HCT116 (cell line): ENCODE measurements around the gene ATAD3A. TPM values are rescaled to one million over a fixed set of nuclear protein-coding genes. Genes with fewer than 3 reads are reported as not detected.
A peak's percentile ranks its signal among the peaks of the same experiment; 100 is the strongest.

Experiments used
- ATAC-seq: fragments of 200-7000 bp; cut with Tn5 transposase; 2 replicates; pipeline ENCODE4 v1.9.1; 2020; ENCODE audit warnings: mild to moderate bottlenecking, moderate library complexity
- BruUV-seq: library from RNA; stranded (reverse); fragments of 400-500 nt; replicated peaks from 2 replicates; lab custom pipeline; 2021; lab: Mats Ljungman, UMichigan
- CTCF ChIA-PET: fragments of 300-600 bp; sonication (Branson Sonifier 250); formaldehyde crosslinking; loops from one replicate; lab custom pipeline; 2021; ENCODE audit warnings: antibody characterized with exemption; lab: Charles Lee
- POLR2A ChIA-PET: fragments of 300-600, 350-600 bp; sonication (Branson Sonifier 250); formaldehyde crosslinking; loops from one replicate; lab custom pipeline; 2021; ENCODE audit warnings: antibody characterized with exemption; lab: Charles Lee
- RAD21 ChIA-PET, 2 experiments: fragments of 300-600 bp; sonication (Branson Sonifier 250); formaldehyde crosslinking; loops; one replicate each; lab custom pipeline; 2023; ENCODE audit warnings: low total read pairs in 2 of 2; ENCODE audit not compliant: uncharacterized antibody in 2 of 2, unreplicated experiment in 2 of 2, low non-redundant PET in 1 of 2; lab: Charles Lee
- DNase-seq: peaks from one replicate; pipeline ENCODE4 v3.0.0-alpha.2; 2010; ENCODE audit warnings: low read depth, low spot score
- H2AFZ ChIP-seq: fragments of 200-600 bp; shearing (Covaris generic), sonication (generic); 2 replicates; pipeline ENCODE4 v1.6.1; 2017; ENCODE audit warnings: low read depth, mixed run types, mixed read lengths, antibody characterized with exemption, low read length; ENCODE audit not compliant: poor library complexity, severe bottlenecking
- H3K27ac ChIP-seq: 2 replicates; pipeline ENCODE4 v1.5.1; 2012; ENCODE audit warnings: low read depth, low read length
- H3K27me3 ChIP-seq: fragments of 200-600 bp; sonication (generic); 2 replicates; pipeline ENCODE4 v1.6.1; 2016; ENCODE audit warnings: mixed run types, low read length, mixed read lengths; ENCODE audit not compliant: insufficient read depth
- H3K36me3 ChIP-seq, 2 experiments: fragments of 200-500 bp in 1 of 2; fragments of 200-600 bp in 1 of 2; sonication (Bioruptor generic) in 1 of 2; sonication (generic) in 1 of 2; 2 replicates each; pipeline versions ENCODE4 v1.5.1 to v1.6.1; 2014 to 2016; ENCODE audit warnings: low read length in 2 of 2, inconsistent platforms in 1 of 2, mixed read lengths in 1 of 2, mixed run types in 1 of 2; ENCODE audit not compliant: insufficient read depth in 2 of 2, control insufficient read depth in 1 of 2
- H3K4me1 ChIP-seq, 2 experiments: fragments of 200-600 bp in 1 of 2; sonication (generic) in 1 of 2; 2 replicates each; pipeline versions ENCODE4 v1.5.1 to v1.6.1; 2012 to 2017; ENCODE audit warnings: low read length in 2 of 2, inconsistent platforms in 1 of 2, mild to moderate bottlenecking in 1 of 2, mixed read lengths in 1 of 2, mixed run types in 1 of 2, moderate library complexity in 1 of 2; ENCODE audit not compliant: insufficient read depth in 2 of 2, control insufficient read depth in 1 of 2
- H3K4me2 ChIP-seq: fragments of 200-600 bp; sonication (generic); 2 replicates; pipeline ENCODE4 v1.6.1; 2017; ENCODE audit warnings: mixed run types, low read length, mixed read lengths
- H3K4me3 ChIP-seq, 2 experiments: fragments of 200-600 bp in 1 of 2; sonication (generic) in 1 of 2; replicated peaks in 1 of 2; 2 replicates each; pipeline ENCODE4 v1.5.1; 2011 to 2016; ENCODE audit warnings: low read length in 2 of 2, control low read depth in 1 of 2, low read depth in 1 of 2, mild to moderate bottlenecking in 1 of 2, mixed read lengths in 1 of 2, mixed run types in 1 of 2
- H3K79me2 ChIP-seq: fragments of 200-600 bp; sonication (generic); 2 replicates; pipeline ENCODE4 v1.6.1; 2017; ENCODE audit warnings: mild to moderate bottlenecking, mixed run types, low read length, moderate library complexity, mixed read lengths; ENCODE audit not compliant: insufficient read depth
- H3K9ac ChIP-seq: fragments of 200-600 bp; sonication (generic); 2 replicates; pipeline ENCODE4 v1.6.1; 2016; ENCODE audit warnings: low read length, mixed read lengths
- H3K9me2 ChIP-seq: fragments of 200-600 bp; sonication (generic), shearing (Covaris generic); 2 replicates; pipeline ENCODE4 v1.6.1; 2017; ENCODE audit warnings: mixed run types, mild to moderate bottlenecking, moderate library complexity; ENCODE audit not compliant: insufficient read depth
- H3K9me3 ChIP-seq, 2 experiments: fragments of 200-500 bp in 1 of 2; fragments of 200-600 bp in 1 of 2; sonication (Bioruptor generic) in 1 of 2; sonication (generic) in 1 of 2; 2 replicates each; pipeline ENCODE4 v1.6.1; 2014 to 2017; ENCODE audit warnings: low read length in 2 of 2, mixed read lengths in 2 of 2, inconsistent platforms in 1 of 2, low read depth in 1 of 2, mild to moderate bottlenecking in 1 of 2, mixed run types in 1 of 2, moderate library complexity in 1 of 2; ENCODE audit not compliant: control insufficient read depth in 1 of 2, insufficient read depth in 1 of 2
- H4K20me1 ChIP-seq: fragments of 200-600 bp; sonication (generic), shearing (Covaris generic); 2 replicates; pipeline ENCODE4 v1.6.1; 2017; ENCODE audit warnings: mixed run types, mild to moderate bottlenecking, moderate library complexity; ENCODE audit not compliant: insufficient read depth
- CEBPB ChIP-seq: IDR thresholded peaks from 2 replicates; pipeline ENCODE4 v1.6.1; 2012; ENCODE audit warnings: low read depth
- CTCF ChIP-seq, 3 experiments: fragments of 200-600 bp in 1 of 3; sonication (generic) in 1 of 3; IDR thresholded peaks in 2 of 3; conservative IDR thresholded peaks in 1 of 3; 2 replicates each; pipeline ENCODE4 v1.5.1; 2012 to 2017; ENCODE audit warnings: low read depth in 2 of 3, low read length in 2 of 3, antibody characterized with exemption in 1 of 3, borderline replicate concordance in 1 of 3, control low read depth in 1 of 3, mild to moderate bottlenecking in 1 of 3, mixed read lengths in 1 of 3, mixed run types in 1 of 3, moderate library complexity in 1 of 3; ENCODE audit not compliant: insufficient read depth in 1 of 3
- EGR1 ChIP-seq: IDR thresholded peaks from 2 replicates; pipeline ENCODE4 v1.6.1; 2012; ENCODE audit warnings: low read depth
- ELF1 ChIP-seq: IDR thresholded peaks from 2 replicates; pipeline ENCODE4 v1.6.1; 2012; ENCODE audit warnings: low read depth, borderline replicate concordance
- EZH2phosphoT487 ChIP-seq: fragments of 200-600 bp; IDR thresholded peaks from 2 replicates; pipeline ENCODE4 v1.6.1; 2018; ENCODE audit warnings: antibody characterized with exemption, borderline replicate concordance
- JUND ChIP-seq: IDR thresholded peaks from 2 replicates; pipeline ENCODE4 v1.6.1; 2012
- POLR2A ChIP-seq: IDR thresholded peaks from 2 replicates; pipeline ENCODE4 v1.7.0; 2011; ENCODE audit warnings: borderline replicate concordance; ENCODE audit not compliant: insufficient read depth, insufficient read length; ENCODE audit errors: extremely low read depth
- POLR2AphosphoS5 ChIP-seq: IDR thresholded peaks from 2 replicates; pipeline ENCODE4 v1.6.1; 2011; ENCODE audit warnings: mild to moderate bottlenecking, low read depth, low read length, moderate library complexity
- RAD21 ChIP-seq: IDR thresholded peaks from 2 replicates; pipeline ENCODE4 v1.6.1; 2012; ENCODE audit warnings: low read depth, mild to moderate bottlenecking
- SP1 ChIP-seq: IDR thresholded peaks from 2 replicates; pipeline ENCODE4 v1.6.1; 2012; ENCODE audit warnings: low read depth
- SRF ChIP-seq: IDR thresholded peaks from 2 replicates; pipeline ENCODE4 v1.6.1; 2012; ENCODE audit warnings: low read depth
- ZBTB33 ChIP-seq: IDR thresholded peaks from 2 replicates; pipeline ENCODE4 v1.6.1; 2011; ENCODE audit warnings: mild to moderate bottlenecking, low read length, moderate library complexity; ENCODE audit not compliant: insufficient replicate concordance; ENCODE audit errors: extremely low read depth
- intact Hi-C: fragments of 100-400 bp; cut with micrococcal nuclease; formaldehyde crosslinking; loops from 2 replicates; pipeline ENCODE4 v1.10.0; 2022
- total RNA-seq: library from RNA; stranded (reverse); gene quantifications from one replicate; pipeline ENCODE4 v1.2.1, GENCODE V29; 2021; ENCODE audit not compliant: unreplicated experiment
- TF ChIP-seq, protein P1 (sequence below): IDR thresholded peaks from 2 replicates; pipeline ENCODE4 v1.6.1; 2012
- TF ChIP-seq, protein P2 (sequence below): IDR thresholded peaks from 2 replicates; pipeline ENCODE4 v1.6.1; 2012; ENCODE audit warnings: low read depth

Gene ATAD3A
- total RNA-seq, 1 experiment from 2014 or later, result 92.3 TPM

DNA sequence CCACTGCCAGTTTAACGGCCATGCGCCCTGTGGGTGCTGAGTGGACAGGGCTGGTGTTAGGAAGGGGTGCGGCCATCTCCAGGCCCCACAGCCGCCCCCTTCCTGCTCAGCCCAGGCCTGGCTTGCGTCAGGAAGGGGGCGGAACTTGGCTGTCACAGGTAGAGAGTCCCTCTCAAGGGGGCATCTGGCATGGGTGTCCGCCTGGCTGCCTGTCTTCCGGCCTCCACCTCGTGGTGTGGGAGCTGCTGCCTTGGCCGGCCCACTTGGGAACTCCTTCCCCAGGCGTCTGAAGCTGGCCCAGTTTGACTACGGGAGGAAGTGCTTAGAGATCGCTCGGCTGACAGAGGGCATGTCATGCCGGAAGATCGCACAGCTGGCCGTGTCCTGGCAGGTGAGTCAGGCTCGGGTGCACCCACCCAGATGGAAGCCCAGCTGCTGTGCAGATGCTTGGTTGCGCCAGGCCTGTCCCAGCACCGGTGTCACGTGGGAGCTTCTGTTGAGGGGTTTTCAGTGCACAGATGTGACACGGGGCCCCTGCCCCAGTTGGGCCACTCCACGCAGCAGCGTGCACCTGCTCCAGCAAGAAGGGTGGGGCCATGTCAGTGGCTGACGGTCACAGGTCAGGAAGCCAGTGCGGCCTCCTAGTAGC is 49.5 kb upstream of the ATAD3A start:
- ATAC-seq (peak; percentile 66), DNase-seq (no peak)
- Histone ChIP-seq H3K79me2 (no peaks in the 10 kb centered on the region), H3K36me3 (no peaks in the 10 kb centered on the region), H3K9me2 (no peaks in the 10 kb centered on the region), H3K4me3 (no peak overlapping the region), H2AFZ (no peak overlapping the region), H3K4me1 (peaks cover 2 to 10% of the 10 kb centered on the region in 2 experiments; a peak in 2 of 4 replicates), H3K27ac (no peak overlapping the region; the same call in 1 of the 2 replicates), H3K27me3 (no peaks in the 10 kb centered on the region), H3K9ac (no peak overlapping the region), H3K4me2 (no peak overlapping the region), H4K20me1 (no peaks in the 10 kb centered on the region), H3K9me3 (no peaks in the 10 kb centered on the region)
- POLR2A ChIA-PET, result no interaction called here
- no TSS peak for BruUV-seq
- TF ChIP-seq, protein P1, sequence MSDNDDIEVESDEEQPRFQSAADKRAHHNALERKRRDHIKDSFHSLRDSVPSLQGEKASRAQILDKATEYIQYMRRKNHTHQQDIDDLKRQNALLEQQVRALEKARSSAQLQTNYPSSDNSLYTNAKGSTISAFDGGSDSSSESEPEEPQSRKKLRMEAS, result no peak
- no peak for TF ChIP-seq ZBTB33
- no peak for TF ChIP-seq SP1
- TF ChIP-seq, protein P2, sequence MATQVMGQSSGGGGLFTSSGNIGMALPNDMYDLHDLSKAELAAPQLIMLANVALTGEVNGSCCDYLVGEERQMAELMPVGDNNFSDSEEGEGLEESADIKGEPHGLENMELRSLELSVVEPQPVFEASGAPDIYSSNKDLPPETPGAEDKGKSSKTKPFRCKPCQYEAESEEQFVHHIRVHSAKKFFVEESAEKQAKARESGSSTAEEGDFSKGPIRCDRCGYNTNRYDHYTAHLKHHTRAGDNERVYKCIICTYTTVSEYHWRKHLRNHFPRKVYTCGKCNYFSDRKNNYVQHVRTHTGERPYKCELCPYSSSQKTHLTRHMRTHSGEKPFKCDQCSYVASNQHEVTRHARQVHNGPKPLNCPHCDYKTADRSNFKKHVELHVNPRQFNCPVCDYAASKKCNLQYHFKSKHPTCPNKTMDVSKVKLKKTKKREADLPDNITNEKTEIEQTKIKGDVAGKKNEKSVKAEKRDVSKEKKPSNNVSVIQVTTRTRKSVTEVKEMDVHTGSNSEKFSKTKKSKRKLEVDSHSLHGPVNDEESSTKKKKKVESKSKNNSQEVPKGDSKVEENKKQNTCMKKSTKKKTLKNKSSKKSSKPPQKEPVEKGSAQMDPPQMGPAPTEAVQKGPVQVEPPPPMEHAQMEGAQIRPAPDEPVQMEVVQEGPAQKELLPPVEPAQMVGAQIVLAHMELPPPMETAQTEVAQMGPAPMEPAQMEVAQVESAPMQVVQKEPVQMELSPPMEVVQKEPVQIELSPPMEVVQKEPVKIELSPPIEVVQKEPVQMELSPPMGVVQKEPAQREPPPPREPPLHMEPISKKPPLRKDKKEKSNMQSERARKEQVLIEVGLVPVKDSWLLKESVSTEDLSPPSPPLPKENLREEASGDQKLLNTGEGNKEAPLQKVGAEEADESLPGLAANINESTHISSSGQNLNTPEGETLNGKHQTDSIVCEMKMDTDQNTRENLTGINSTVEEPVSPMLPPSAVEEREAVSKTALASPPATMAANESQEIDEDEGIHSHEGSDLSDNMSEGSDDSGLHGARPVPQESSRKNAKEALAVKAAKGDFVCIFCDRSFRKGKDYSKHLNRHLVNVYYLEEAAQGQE, result no peak
- no peak for TF ChIP-seq EGR1
- no peak for TF ChIP-seq POLR2AphosphoS5
- TF ChIP-seq JUND, result no peak
- no peak for TF ChIP-seq ELF1
- TF ChIP-seq POLR2A, result no peak
- TF ChIP-seq SRF, result no peak
- no peak for TF ChIP-seq CEBPB
- no peak for TF ChIP-seq CTCF (IDR thresholded peaks at IDR 0.05 in 2 of 3, conservative IDR thresholded peaks at IDR 0.05 in 1 of 3; ENCODE audit: borderline replicate concordance in 1 of 3, insufficient read depth in 1 of 3, low read depth in 2 of 3, low read length in 2 of 3)
- no peak for TF ChIP-seq RAD21
- TF ChIP-seq EZH2phosphoT487, result no peak
- CTCF ChIA-PET, result interaction anchor here (1.0 kb wide), 1 partner anchor 87 kb away, joined by 3 read pairs; the partner anchor contains the start of gene AURKAIP1
- RAD21 ChIA-PET, result no interaction called here
- intact Hi-C loops, result no loop called here
